GM12878 (cell line): ENCODE data around the gene ZNHIT1. TPM values are rescaled to one million over a fixed set of nuclear protein-coding genes. Genes with fewer than 3 reads are reported as not detected.

Source experiments
- ASH2L ChIP-seq: fragments of 300-600, 200-600 bp; sonication (generic); IDR thresholded peaks from 2 replicates; pipeline ENCODE4 v1.6.1; 2017; ENCODE audit warnings: low read depth, mild to moderate bottlenecking, borderline replicate concordance
- ATF7 ChIP-seq: fragments of 450-650 bp; IDR thresholded peaks from 2 replicates; pipeline ENCODE4 v1.6.1; 2016; ENCODE audit warnings: low read depth, mild to moderate bottlenecking
- BCL11A ChIP-seq: IDR thresholded peaks from 2 replicates; pipeline ENCODE4 v1.6.1; 2011; ENCODE audit warnings: low read depth, low read length
- CBX3 ChIP-seq: fragments of 200-600 bp; sonication (generic); IDR thresholded peaks from 2 replicates; pipeline ENCODE4 v1.6.1; 2016; ENCODE audit warnings: low read depth, borderline replicate concordance
- CREM ChIP-seq: IDR thresholded peaks from 2 replicates; pipeline ENCODE4 v1.6.1; 2014; ENCODE audit warnings: antibody characterized with exemption, low read depth
- EZH2 ChIP-seq: IDR thresholded peaks from 2 replicates; pipeline ENCODE4 v1.6.1; 2012; ENCODE audit warnings: low read depth, mild to moderate bottlenecking, control low read depth, inconsistent platforms, low read length, borderline replicate concordance; ENCODE audit not compliant: control insufficient read depth
- GABPA ChIP-seq: IDR thresholded peaks from 2 replicates; pipeline ENCODE4 v1.6.1; 2014; ENCODE audit warnings: antibody characterized with exemption, low read depth, mild to moderate bottlenecking, inconsistent platforms
- HDAC6 ChIP-seq: fragments of 200-600 bp; sonication (generic); IDR thresholded peaks from one replicate; pipeline ENCODE4 v1.8.0; 2017; ENCODE audit warnings: antibody characterized with exemption; ENCODE audit not compliant: unreplicated experiment
- HSF1 ChIP-seq: fragments of 150-350 bp; IDR thresholded peaks from 2 replicates; pipeline ENCODE4 v1.6.1; 2014; ENCODE audit warnings: mild to moderate bottlenecking, low read depth, low read length
- JUNB ChIP-seq: IDR thresholded peaks from 2 replicates; pipeline ENCODE4 v1.6.1; 2016; ENCODE audit warnings: antibody characterized with exemption, mild to moderate bottlenecking
- MLLT1 ChIP-seq: fragments of 450-650 bp; IDR thresholded peaks from 2 replicates; pipeline ENCODE4 v1.6.1; 2016; ENCODE audit warnings: mild to moderate bottlenecking
- MXI1 ChIP-seq: fragments of 150-350 bp; IDR thresholded peaks from 2 replicates; pipeline ENCODE4 v1.6.1; 2011; ENCODE audit warnings: low read depth, mild to moderate bottlenecking, inconsistent platforms, low read length, improper control_type of control experiment
- MYC ChIP-seq: IDR thresholded peaks from 2 replicates; pipeline ENCODE4 v1.6.1; 2011; ENCODE audit warnings: mild to moderate bottlenecking, low read length, moderate library complexity, inconsistent platforms; ENCODE audit not compliant: insufficient read depth, insufficient replicate concordance, insufficient read length, severe bottlenecking
- NFYA ChIP-seq: IDR thresholded peaks from 2 replicates; pipeline ENCODE4 v1.6.1; 2011; ENCODE audit warnings: low read depth, mild to moderate bottlenecking, low read length, improper control_type of control experiment, borderline replicate concordance
- NR2F1 ChIP-seq: fragments of 450-650 bp; conservative IDR thresholded peaks from 2 replicates; pipeline ENCODE4 v1.6.1; 2017; ENCODE audit warnings: mild to moderate bottlenecking
- PAX5 ChIP-seq: IDR thresholded peaks from 2 replicates; pipeline ENCODE4 v1.6.1; 2011; ENCODE audit warnings: low read depth, low read length, borderline replicate concordance
- RELA ChIP-seq: fragments of 450-650 bp; IDR thresholded peaks from 2 replicates; pipeline ENCODE4 v1.8.0; 2014; ENCODE audit warnings: borderline replicate concordance; ENCODE audit not compliant: partially characterized antibody
- SMARCA5 ChIP-seq: fragments of 450-650 bp; IDR thresholded peaks from 2 replicates; pipeline ENCODE4 v1.6.1; 2017; ENCODE audit warnings: mild to moderate bottlenecking
- SREBF1 ChIP-seq: IDR thresholded peaks from 2 replicates; pipeline ENCODE4 v1.6.1; 2012; ENCODE audit warnings: mild to moderate bottlenecking, low read length
- TBL1XR1 ChIP-seq: IDR thresholded peaks from 2 replicates; pipeline ENCODE4 v1.6.1; 2012; ENCODE audit warnings: low read depth, low read length, improper control_type of control experiment
- TCF12 ChIP-seq: IDR thresholded peaks from 2 replicates; pipeline ENCODE4 v1.6.1; 2011; ENCODE audit warnings: low read depth, mild to moderate bottlenecking, low read length
- ZNF217 ChIP-seq: fragments of 450-650 bp; IDR thresholded peaks from 2 replicates; pipeline ENCODE4 v1.6.1; 2017; ENCODE audit warnings: antibody characterized with exemption, mild to moderate bottlenecking
- polyA plus RNA-seq, 11 experiments: library from polyadenylated mRNA; depleted of rRNA in 4 of 11; unstranded in 6 of 11; stranded (reverse) in 5 of 11; fragments of >200 nt; fragmentation: Nextera tagmentation in 4 of 11; fragmentation: Illumina TruSeq in 1 of 11; extraction: Ambion mirVana in 4 of 11; extraction: Trizol in 1 of 11; gene quantifications; 1 replicate in 1 of 11; 2 replicates in 10 of 11; pipeline versions ENCODE4 v1.2.1 to v1.2.3, GENCODE V29; 2011 to 2016; ENCODE audit warnings: inconsistent platforms in 2 of 11, missing spikeins in 2 of 11, low read depth in 1 of 11
- total RNA-seq, 4 experiments: library from RNA; depleted of rRNA in 3 of 4; stranded (reverse); fragments of >200 nt in 3 of 4; fragmentation: Illumina TruSeq in 1 of 4; extraction: Trizol in 1 of 4; gene quantifications; 2 replicates each; pipeline versions ENCODE4 v1.2.1 to v1.2.3, GENCODE V29; 2013 to 2021
- TF ChIP-seq, protein P1 (sequence below): IDR thresholded peaks from 2 replicates; pipeline ENCODE4 v1.6.1; 2012; ENCODE audit warnings: low read depth, low read length, improper control_type of control experiment
- TF ChIP-seq, protein P2 (sequence below): fragments of 450-650 bp; IDR thresholded peaks from 2 replicates; pipeline ENCODE4 v1.6.1; 2018; ENCODE audit warnings: mild to moderate bottlenecking, low read depth, moderate library complexity; ENCODE audit not compliant: partially characterized antibody

Gene ZNHIT1
- total and polyA plus RNA-seq, 10 of the 15 experiments (the other 5 are each of a cell fraction or from before 2014, with no cell fraction given): 3.8 to 79.2 (median 44.5) TPM

- TF ChIP-seq, protein P1, sequence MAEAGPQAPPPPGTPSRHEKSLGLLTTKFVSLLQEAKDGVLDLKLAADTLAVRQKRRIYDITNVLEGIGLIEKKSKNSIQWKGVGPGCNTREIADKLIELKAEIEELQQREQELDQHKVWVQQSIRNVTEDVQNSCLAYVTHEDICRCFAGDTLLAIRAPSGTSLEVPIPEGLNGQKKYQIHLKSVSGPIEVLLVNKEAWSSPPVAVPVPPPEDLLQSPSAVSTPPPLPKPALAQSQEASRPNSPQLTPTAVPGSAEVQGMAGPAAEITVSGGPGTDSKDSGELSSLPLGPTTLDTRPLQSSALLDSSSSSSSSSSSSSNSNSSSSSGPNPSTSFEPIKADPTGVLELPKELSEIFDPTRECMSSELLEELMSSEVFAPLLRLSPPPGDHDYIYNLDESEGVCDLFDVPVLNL: no peak
- no peak for TF ChIP-seq GABPA
- TF ChIP-seq, protein P2, sequence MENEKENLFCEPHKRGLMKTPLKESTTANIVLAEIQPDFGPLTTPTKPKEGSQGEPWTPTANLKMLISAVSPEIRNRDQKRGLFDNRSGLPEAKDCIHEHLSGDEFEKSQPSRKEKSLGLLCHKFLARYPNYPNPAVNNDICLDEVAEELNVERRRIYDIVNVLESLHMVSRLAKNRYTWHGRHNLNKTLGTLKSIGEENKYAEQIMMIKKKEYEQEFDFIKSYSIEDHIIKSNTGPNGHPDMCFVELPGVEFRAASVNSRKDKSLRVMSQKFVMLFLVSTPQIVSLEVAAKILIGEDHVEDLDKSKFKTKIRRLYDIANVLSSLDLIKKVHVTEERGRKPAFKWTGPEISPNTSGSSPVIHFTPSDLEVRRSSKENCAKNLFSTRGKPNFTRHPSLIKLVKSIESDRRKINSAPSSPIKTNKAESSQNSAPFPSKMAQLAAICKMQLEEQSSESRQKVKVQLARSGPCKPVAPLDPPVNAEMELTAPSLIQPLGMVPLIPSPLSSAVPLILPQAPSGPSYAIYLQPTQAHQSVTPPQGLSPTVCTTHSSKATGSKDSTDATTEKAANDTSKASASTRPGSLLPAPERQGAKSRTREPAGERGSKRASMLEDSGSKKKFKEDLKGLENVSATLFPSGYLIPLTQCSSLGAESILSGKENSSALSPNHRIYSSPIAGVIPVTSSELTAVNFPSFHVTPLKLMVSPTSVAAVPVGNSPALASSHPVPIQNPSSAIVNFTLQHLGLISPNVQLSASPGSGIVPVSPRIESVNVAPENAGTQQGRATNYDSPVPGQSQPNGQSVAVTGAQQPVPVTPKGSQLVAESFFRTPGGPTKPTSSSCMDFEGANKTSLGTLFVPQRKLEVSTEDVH: no peak
- TF ChIP-seq NR2F1: no peak
- no peak for TF ChIP-seq EZH2
- no peak for TF ChIP-seq JUNB
- no peak for TF ChIP-seq ASH2L
- TF ChIP-seq MLLT1: no peak
- peak; percentile 63; the same call in 1 of the 2 replicates for TF ChIP-seq SMARCA5
- 0 out of 2 replicates have a peak, but pooled peaks have one; percentile 8 for TF ChIP-seq PAX5
- TF ChIP-seq CBX3: no peak
- TF ChIP-seq ZNF217: no peak
- no peak for TF ChIP-seq SREBF1
- TF ChIP-seq TBL1XR1: 0 out of 2 replicates have a peak, but pooled peaks have one; percentile 9
- TF ChIP-seq HSF1: no peak
- TF ChIP-seq CREM: no peak
- no peak for TF ChIP-seq MXI1
- TF ChIP-seq BCL11A: no peak
- no peak for TF ChIP-seq ATF7
- TF ChIP-seq HDAC6: no peak
- no peak for TF ChIP-seq MYC
- no peak for TF ChIP-seq RELA
- TF ChIP-seq NFYA: no peak
- TF ChIP-seq TCF12: no peak
Measured at GRCh38 chr7:101218236-101219125, 516 bp downstream of the ZNHIT1 start (continued).
